ENCODE results near the gene TMEM247. TPM values are rescaled to one million over a fixed set of nuclear protein-coding genes. Genes with fewer than 3 reads are reported as not detected.

The TMEM247 gene
- not detected in 2 replicates for total RNA-seq

GRCh38 chr2:46479265-46479664 lies at the start of gene TMEM247:
Gene TMEM247, plus strand, starts transcription at chr2:46479565.

Other genes with a start within 250 kb of the TMEM247 start
- 102 and 223 TPM in 2 replicates for gene EPAS1, start 182.2 kb upstream of the TMEM247 start, total RNA-seq
- 30.8 and 51.0 TPM in 2 replicates for gene RHOQ, start 62.9 kb downstream of the TMEM247 start, total RNA-seq
- 12.3 and 13.1 TPM in 2 replicates for gene ATP6V1E2, start 63.0 kb downstream of the TMEM247 start, total RNA-seq
- 30.5 and 32.1 TPM in 2 replicates for gene PIGF, start 137.5 kb downstream of the TMEM247 start, total RNA-seq
- gene CRIPT, start 137.7 kb downstream of the TMEM247 start, total RNA-seq, result 11.3 and 13.1 TPM in 2 replicates
- 10.9 and 15.1 TPM in 2 replicates for gene SOCS5, start 219.7 kb downstream of the TMEM247 start, total RNA-seq

Measured in nasal cavity respiratory epithelium epithelial cell of viscerocranial mucosa (primary cell).